ENCODE data around the gene GFI1.
A peak's percentile ranks its signal among the peaks of the same experiment; 100 is the strongest.
"Not testable (repeated sequence)": the region's sequence is repeated elsewhere in the genome, so short reads cannot be mapped to it uniquely, and the experiment has no call there.

GFI1 gene

DNA sequence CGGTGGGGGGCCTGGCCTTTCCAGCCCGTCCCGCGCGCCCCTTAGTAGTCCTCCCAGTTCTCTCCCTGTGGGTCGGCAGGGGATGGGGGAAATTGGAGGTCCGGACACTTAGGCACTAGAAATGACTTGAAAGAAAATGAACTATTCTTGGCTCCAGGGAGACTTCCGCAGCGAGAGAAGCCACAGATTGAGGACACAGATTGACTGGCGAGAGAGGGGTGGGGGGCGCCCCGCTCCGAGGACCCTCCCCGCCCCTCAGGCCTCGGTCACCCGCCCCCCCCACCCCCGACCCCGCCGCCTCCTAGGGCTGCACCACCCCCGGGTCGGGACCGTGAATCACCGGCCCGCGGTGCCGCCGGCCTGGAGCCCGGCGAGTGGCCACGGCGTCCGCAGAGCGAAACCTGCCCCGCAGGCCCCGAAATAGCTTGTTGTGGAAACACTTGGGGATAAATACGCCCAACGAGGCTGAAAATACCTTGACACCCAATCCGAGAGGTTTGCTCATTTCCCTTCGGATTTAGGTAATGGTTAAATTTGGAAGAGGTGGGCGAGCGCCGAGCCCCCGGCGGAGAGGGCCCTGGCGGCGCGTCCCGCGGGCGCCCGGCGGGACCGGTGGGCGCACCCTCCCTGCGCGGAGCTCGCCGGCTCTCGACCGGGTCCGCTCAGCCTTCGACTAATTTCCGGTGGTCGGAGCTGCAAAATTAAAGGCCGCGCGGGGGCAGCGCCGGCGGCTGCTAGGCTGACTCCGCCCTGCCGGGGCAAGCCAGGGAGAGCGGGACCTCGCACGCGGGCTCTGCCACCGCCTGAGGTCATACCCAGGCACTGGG lies at the start of gene GFI1:
GFI1 (minus strand) TSS at position 675 of the 827 bp plus-strand sequence. CDS start 3,438 bp downstream, outside the sequence.
- DNase-seq (ENCODE audit: low spot score) = peak; percentile 64

DNA sequence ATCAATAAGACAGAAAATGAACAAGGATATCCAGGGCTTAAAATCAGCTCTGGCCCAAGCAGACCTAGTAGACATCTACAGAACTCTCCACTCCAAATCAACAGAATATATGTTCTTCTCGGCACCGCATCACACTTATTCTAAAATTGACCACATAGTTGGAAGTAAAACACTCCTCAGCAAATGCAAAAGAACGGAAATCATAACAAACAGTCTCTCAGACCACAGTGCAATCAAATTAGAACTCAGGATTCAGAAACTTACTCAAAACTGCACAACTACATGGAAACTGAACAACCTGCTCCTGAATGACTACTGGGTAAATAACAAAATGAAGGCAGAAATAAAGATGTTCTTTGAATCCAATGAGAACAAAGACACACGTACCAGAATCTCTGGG lies 45.6 kb upstream of the GFI1 start:
- DNase-seq (ENCODE audit: low spot score) = not testable (repeated sequence)

GRCh38 chr1:92531939-92532338 lies 45.2 kb upstream of the GFI1 start:
- not testable (repeated sequence) for DNase-seq (ENCODE audit: low spot score)

- no peak for DNase-seq (ENCODE audit: low spot score)
Measured at GRCh38 chr1:92527670-92528069, 40.9 kb upstream of the GFI1 start.

GRCh38 chr1:92524944-92525590 lies 38.3 kb upstream of the GFI1 start:
- DNase-seq (ENCODE audit: low spot score) = not testable (repeated sequence)

DNA sequence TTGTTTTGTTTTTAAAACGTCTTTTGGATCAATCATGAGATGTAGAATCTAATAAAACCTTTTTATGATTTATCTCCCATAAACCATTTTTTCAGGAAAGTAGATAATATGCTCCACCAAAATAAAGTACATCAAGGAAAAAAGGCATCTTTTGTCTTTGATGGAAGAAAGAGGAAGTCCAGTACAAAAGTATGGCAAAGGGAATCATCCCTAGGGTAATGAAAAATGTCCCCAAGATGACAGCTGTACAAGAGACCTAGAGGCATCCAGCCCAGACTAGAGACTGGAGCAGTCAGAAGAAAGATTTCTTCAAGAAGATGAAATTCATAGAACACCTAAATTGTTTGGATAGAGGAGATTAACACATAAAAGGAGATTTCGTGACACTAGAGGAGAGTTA lies 32.3 kb upstream of the GFI1 start:
- no peak for DNase-seq (ENCODE audit: low spot score)

GRCh38 chr1:92516574-92516973 lies 29.8 kb upstream of the GFI1 start:
- DNase-seq (ENCODE audit: low spot score) = no peak

DNA sequence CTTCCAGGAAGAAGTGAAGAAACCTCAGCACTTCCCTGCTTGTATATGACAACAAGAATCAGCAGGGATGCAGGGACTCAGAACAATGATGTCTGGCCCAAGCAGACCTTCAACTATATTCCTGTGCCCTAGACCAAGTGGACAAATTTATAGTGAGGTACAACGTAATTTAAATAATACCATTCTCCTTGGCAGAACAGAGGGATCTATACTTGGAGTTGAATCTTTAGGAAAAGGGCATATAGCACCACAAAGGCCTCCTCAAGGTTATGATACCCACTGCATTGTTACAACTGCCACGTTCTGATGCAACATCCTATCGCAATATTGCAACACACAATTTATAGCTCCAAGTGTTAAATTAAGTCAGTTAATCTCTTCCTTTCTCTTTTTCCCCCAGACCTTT lies 29.1 kb upstream of the GFI1 start:
- DNase-seq (ENCODE audit: low spot score) = no peak

GRCh38 chr1:92511541-92511940 lies 24.8 kb upstream of the GFI1 start:
- DNase-seq (ENCODE audit: low spot score) = no peak

GRCh38 chr1:92509619-92510018 lies 22.9 kb upstream of the GFI1 start:
- DNase-seq (ENCODE audit: low spot score) = no peak

- DNase-seq (ENCODE audit: low spot score) = no peak
Measured at GRCh38 chr1:92505015-92505692, 18.4 kb upstream of the GFI1 start.

GRCh38 chr1:92504291-92505014 lies 17.7 kb upstream of the GFI1 start:
- DNase-seq (ENCODE audit: low spot score) = no peak

DNA sequence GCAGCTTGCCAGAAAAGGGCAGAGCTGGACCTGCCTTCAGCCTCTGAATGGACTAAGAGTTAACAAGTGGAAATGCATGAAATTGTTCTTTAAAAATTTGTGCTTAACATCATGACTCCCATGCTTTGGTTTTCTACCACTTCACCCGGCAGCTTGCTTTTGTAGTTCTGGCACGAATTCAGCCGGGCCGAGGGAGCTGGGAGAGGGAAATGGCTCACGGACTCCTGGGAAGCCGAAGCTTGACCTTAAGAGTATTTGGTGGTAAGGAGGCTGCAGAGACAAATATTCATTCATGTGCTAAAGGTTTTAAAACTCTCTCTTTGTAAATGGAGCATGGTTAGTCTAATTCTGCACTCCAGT lies 17.2 kb upstream of the GFI1 start:
- DNase-seq (ENCODE audit: low spot score) = no peak

GRCh38 chr1:92503043-92503925 lies 16.6 kb upstream of the GFI1 start:
- no peak for DNase-seq (ENCODE audit: low spot score)

DNA sequence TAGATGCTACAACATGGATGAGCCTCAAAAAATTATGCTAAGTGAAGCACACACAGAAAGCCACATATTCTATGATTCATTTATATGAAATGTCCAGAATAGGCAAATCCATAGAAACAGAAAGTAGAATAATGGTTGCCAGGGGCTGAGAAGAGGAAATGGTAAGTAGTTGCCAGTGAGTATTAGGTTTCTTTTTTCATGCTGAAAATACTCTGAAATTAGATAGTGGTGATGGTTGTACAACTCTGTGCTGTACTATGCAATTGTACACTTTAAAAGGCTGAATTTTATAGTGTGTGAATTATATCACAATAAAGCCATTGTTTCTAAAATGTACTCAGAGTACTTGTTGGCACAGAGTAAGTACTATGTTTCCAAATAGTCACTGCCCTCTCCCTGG lies 15.5 kb upstream of the GFI1 start:
- DNase-seq (ENCODE audit: low spot score) = no peak

DNA sequence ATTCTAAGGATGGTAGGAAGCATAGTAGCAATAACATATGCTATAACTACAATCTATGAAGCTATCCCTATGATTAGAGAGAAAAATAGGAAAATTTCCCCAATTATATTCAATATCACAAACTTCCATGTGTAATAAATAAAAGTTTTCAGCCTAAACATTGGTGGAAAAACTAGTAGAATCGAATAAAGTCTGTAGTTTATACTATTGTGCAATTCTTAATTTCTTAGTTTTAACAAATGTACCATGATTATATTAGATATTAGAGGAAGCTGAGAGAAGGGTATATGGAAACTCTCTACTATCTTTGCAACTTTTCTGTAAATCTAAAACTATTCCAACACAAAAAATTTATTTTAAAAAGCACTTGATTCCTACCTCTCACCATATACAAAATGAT lies 13.8 kb upstream of the GFI1 start:
- DNase-seq (ENCODE audit: low spot score) = no peak

- DNase-seq (ENCODE audit: low spot score) = no peak
Measured at GRCh38 chr1:92495392-92496063, 8.8 kb upstream of the GFI1 start.

DNA sequence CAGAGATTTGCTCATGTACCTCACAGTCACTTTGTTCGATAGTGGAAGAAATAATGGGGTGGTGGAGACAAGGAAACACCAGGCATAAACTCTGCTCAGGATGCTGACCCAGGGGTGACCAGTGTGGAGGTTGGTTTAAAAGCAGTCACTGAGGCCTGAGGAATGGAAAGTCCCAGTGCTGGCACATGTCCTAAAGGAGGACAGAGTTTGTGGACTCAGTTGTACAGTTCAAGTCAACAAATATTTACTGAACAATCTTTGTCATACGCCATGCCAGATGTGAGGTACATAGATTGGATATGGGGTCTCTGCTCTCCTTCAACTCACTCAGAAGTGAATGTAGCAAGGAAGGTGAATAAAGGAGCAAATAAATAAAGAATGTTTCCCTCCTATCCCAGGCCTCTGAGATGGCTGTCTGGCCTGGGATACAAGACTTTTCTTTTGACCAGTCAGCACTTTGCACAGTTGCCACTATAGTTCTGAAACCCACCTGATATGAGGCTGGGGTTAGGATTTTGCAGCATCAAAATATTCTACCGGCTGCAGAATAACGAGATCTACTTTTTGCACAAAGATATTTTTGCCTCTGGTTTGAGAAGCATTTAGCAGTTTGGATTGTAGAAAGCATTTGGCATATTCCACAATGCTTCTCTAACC lies 7.9 kb upstream of the GFI1 start:
- DNase-seq (ENCODE audit: low spot score) = no peak

DNA sequence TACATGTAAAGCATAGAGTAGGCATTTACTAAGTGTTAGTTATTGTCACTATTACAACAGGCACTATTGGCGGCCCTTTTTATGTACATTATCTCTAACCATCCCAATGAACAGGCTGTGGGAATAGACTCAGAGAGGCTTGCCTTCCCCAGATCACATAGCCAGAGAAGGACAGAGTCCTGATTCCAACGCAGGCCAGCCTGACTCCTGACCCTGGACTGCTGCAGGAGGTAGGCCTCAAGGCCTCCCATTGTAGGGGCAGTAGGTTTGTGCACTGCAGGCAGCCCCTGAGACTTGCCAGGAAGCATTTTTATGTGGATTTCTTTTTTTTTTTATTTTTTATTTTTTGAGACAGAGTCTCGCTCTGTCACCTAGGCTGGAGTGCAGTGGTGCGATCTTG lies 6.4 kb upstream of the GFI1 start:
- no peak for DNase-seq (ENCODE audit: low spot score)

DNA sequence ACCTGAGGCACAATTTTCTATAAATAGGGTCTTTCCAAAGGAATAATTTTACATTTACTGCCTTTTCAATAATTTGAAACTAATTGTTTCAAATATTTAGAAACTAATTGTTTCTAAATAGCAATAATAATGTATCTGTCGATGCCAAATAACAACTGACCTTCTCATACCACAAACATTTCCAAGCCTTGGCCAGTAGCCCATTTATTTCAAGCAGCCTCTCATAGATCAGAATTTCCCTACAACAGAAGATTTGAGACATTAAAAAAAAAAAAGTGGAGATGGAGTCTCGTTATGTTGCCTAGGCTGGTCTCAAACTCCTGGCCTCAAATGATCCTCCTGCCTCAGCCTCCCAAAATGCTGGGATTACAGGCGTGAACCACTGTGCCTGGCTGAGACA lies 2.1 kb upstream of the GFI1 start:
- no peak for DNase-seq (ENCODE audit: low spot score)
